ENCODE results near the gene STAM2.
"Not testable (repeated sequence)": the region's sequence is repeated elsewhere in the genome, so short reads cannot be mapped to it uniquely, and the experiment has no call there.

STAM2 gene

GRCh38 chr2:152161598-152161997 lies 14.0 kb downstream of the STAM2 start:
- Mint-ChIP-seq H3K4me3 (no peak overlapping the region), H3K9me3 (peaks cover 5 to 14% of the 10 kb centered on the region in 2 donors), H3K4me1 (peaks cover 33% of the 10 kb centered on the region), H3K27me3 (no peaks in the 10 kb centered on the region), H3K27ac (no peak overlapping the region)
- DNase-seq: no peak
- ATAC-seq: no peak

GRCh38 chr2:152160378-152160777 lies 15.2 kb downstream of the STAM2 start:
- not testable (repeated sequence) for H3K27me3 Mint-ChIP-seq, H3K4me3 Mint-ChIP-seq, H3K27ac Mint-ChIP-seq, DNase-seq, ATAC-seq
- Mint-ChIP-seq H3K4me1 (peaks cover 25% of the 10 kb centered on the region), H3K9me3 (peaks cover 5 to 14% of the 10 kb centered on the region in 2 donors)

GRCh38 chr2:152157253-152157652 lies 18.3 kb downstream of the STAM2 start:
- Mint-ChIP-seq H3K9me3 (peaks cover 5 to 14% of the 10 kb centered on the region in 2 donors), H3K4me3 (no peak overlapping the region), H3K27me3 (no peaks in the 10 kb centered on the region), H3K4me1 (peaks cover 36% of the 10 kb centered on the region), H3K27ac (no peak overlapping the region)
- no peak for DNase-seq
- no peak for ATAC-seq

- H3K4me1 Mint-ChIP-seq: peaks cover 36% of the 10 kb centered on the region
- no peak overlapping the region for H3K4me3 Mint-ChIP-seq
- no peak for DNase-seq
Measured at GRCh38 chr2:152155209-152155608, 20.4 kb downstream of the STAM2 start.

GRCh38 chr2:152154462-152154861 lies 21.1 kb downstream of the STAM2 start:
- DNase-seq (no peak), ATAC-seq (no peak)
- Mint-ChIP-seq H3K9me3 (peaks cover 5 to 10% of the 10 kb centered on the region in 2 donors), H3K4me3 (no peak overlapping the region), H3K27me3 (no peaks in the 10 kb centered on the region), H3K27ac (peak overlapping the region in 1 of 2 donors; percentile 87), H3K4me1 (peaks cover 32% of the 10 kb centered on the region)

More at GRCh38 chr2:152155209-152155608, 20.4 kb downstream of the STAM2 start:
- H3K9me3 Mint-ChIP-seq: peaks cover 5 to 14% of the 10 kb centered on the region in 2 donors
- no peaks in the 10 kb centered on the region for H3K27me3 Mint-ChIP-seq
- ATAC-seq: no peak
- no peak overlapping the region for H3K27ac Mint-ChIP-seq

- H3K27ac Mint-ChIP-seq: no peak overlapping the region
- ATAC-seq (peak; percentile 98), DNase-seq (peak; percentile 8 to 64)
- no peaks in the 10 kb centered on the region for H3K9me3 Mint-ChIP-seq
- H3K27me3 Mint-ChIP-seq: no peaks in the 10 kb centered on the region
- peaks cover 10% of the 10 kb centered on the region for H3K4me1 Mint-ChIP-seq
- H3K4me3 Mint-ChIP-seq: no peak overlapping the region
Measured at GRCh38 chr2:152134488-152135280, 40.9 kb downstream of the STAM2 start.

GRCh38 chr2:152132306-152132705 lies 43.3 kb downstream of the STAM2 start:
- no peak for DNase-seq
- Mint-ChIP-seq H3K4me1 (peaks cover 10% of the 10 kb centered on the region), H3K4me3 (no peak overlapping the region), H3K27ac (no peak overlapping the region), H3K9me3 (no peaks in the 10 kb centered on the region), H3K27me3 (no peaks in the 10 kb centered on the region)
- no peak for ATAC-seq

GRCh38 chr2:152127628-152128027 lies 47.9 kb downstream of the STAM2 start:
- Mint-ChIP-seq H3K4me1 (no peaks in the 10 kb centered on the region), H3K27me3 (no peaks in the 10 kb centered on the region), H3K9me3 (no peaks in the 10 kb centered on the region), H3K4me3 (no peak overlapping the region), H3K27ac (no peak overlapping the region)
- no peak for DNase-seq
- no peak for ATAC-seq

- Mint-ChIP-seq H3K27me3 (no peaks in the 10 kb centered on the region), H3K27ac (no peak overlapping the region), H3K4me1 (no peaks in the 10 kb centered on the region), H3K4me3 (no peak overlapping the region), H3K9me3 (no peaks in the 10 kb centered on the region)
- no peak for ATAC-seq
- DNase-seq: no peak
Measured at GRCh38 chr2:152126664-152127063, 48.9 kb downstream of the STAM2 start.

- Mint-ChIP-seq H3K27me3 (no peaks in the 10 kb centered on the region), H3K4me3 (no peak overlapping the region), H3K9me3 (no peaks in the 10 kb centered on the region), H3K4me1 (no peaks in the 10 kb centered on the region), H3K27ac (no peak overlapping the region)
- ATAC-seq: no peak
- DNase-seq: no peak
Measured at GRCh38 chr2:152122161-152122560, 53.4 kb downstream of the STAM2 start.

- ATAC-seq: no peak
- DNase-seq: no peak
- Mint-ChIP-seq H3K4me3 (no peak overlapping the region), H3K27ac (no peak overlapping the region), H3K4me1 (no peaks in the 10 kb centered on the region), H3K27me3 (no peaks in the 10 kb centered on the region), H3K9me3 (no peaks in the 10 kb centered on the region)
Measured at GRCh38 chr2:152120430-152120829, 55.1 kb downstream of the STAM2 start.

GRCh38 chr2:152115952-152116351 lies 59.6 kb downstream of the STAM2 start:
- H3K27me3 Mint-ChIP-seq: no peaks in the 10 kb centered on the region

GRCh38 chr2:152114366-152114765 lies 61.2 kb downstream of the STAM2 start:
- DNase-seq (no peak), ATAC-seq (no peak)

More at GRCh38 chr2:152115952-152116351, 59.6 kb downstream of the STAM2 start:
- peak overlapping the region in 1 of 2 donors; percentile 27 for H3K27ac Mint-ChIP-seq
- no peaks in the 10 kb centered on the region for H3K4me1 Mint-ChIP-seq
- DNase-seq: no peak
- no peak overlapping the region for H3K4me3 Mint-ChIP-seq
- ATAC-seq: no peak
- H3K9me3 Mint-ChIP-seq: no peaks in the 10 kb centered on the region

GRCh38 chr2:152107140-152107539 lies 68.4 kb downstream of the STAM2 start:
- H3K27me3 Mint-ChIP-seq, H3K27ac Mint-ChIP-seq, ATAC-seq, H3K4me3 Mint-ChIP-seq, H3K9me3 Mint-ChIP-seq, DNase-seq, H3K4me1 Mint-ChIP-seq: not testable (repeated sequence)

More at GRCh38 chr2:152114366-152114765, 61.2 kb downstream of the STAM2 start:
- Mint-ChIP-seq H3K4me3 (no peak overlapping the region), H3K9me3 (no peaks in the 10 kb centered on the region), H3K27me3 (no peaks in the 10 kb centered on the region), H3K4me1 (no peaks in the 10 kb centered on the region), H3K27ac (no peak overlapping the region)

GRCh38 chr2:152106464-152106863 lies 69.1 kb downstream of the STAM2 start:
- no peaks in the 10 kb centered on the region for H3K9me3 Mint-ChIP-seq
- peaks cover 8% of the 10 kb centered on the region for H3K27me3 Mint-ChIP-seq
- no peak overlapping the region for H3K27ac Mint-ChIP-seq
- DNase-seq (no peak), ATAC-seq (no peak)
- H3K4me1 Mint-ChIP-seq: no peaks in the 10 kb centered on the region
- no peak overlapping the region for H3K4me3 Mint-ChIP-seq

GRCh38 chr2:152103271-152103670 lies 72.3 kb downstream of the STAM2 start:
- H3K9me3 Mint-ChIP-seq: no peaks in the 10 kb centered on the region
- H3K4me3 Mint-ChIP-seq: no peak overlapping the region
- no peak for DNase-seq
- H3K27ac Mint-ChIP-seq: no peak overlapping the region
- peaks cover 12% of the 10 kb centered on the region for H3K4me1 Mint-ChIP-seq
- H3K27me3 Mint-ChIP-seq: peaks cover 34% of the 10 kb centered on the region
- no peak for ATAC-seq

- peaks cover 48% of the 10 kb centered on the region for H3K27me3 Mint-ChIP-seq
- ATAC-seq (no peak), DNase-seq (no peak)
- H3K9me3 Mint-ChIP-seq: no peaks in the 10 kb centered on the region
- H3K4me1 Mint-ChIP-seq: peaks cover 24% of the 10 kb centered on the region
- H3K4me3 Mint-ChIP-seq: no peak overlapping the region
- no peak overlapping the region for H3K27ac Mint-ChIP-seq
Measured at GRCh38 chr2:152100961-152101360, 74.6 kb downstream of the STAM2 start.
